GM03348 (cell line): ENCODE data around the gene SNX25.
"Not testable (repeated sequence)": the region's sequence is repeated elsewhere in the genome, so short reads cannot be mapped to it uniquely, and the experiment has no call there.

Experiments used
- DNase-seq: peaks from one replicate; pipeline ENCODE4 v3.0.0; 2012; ENCODE audit warnings: low spot score

Gene SNX25

DNA sequence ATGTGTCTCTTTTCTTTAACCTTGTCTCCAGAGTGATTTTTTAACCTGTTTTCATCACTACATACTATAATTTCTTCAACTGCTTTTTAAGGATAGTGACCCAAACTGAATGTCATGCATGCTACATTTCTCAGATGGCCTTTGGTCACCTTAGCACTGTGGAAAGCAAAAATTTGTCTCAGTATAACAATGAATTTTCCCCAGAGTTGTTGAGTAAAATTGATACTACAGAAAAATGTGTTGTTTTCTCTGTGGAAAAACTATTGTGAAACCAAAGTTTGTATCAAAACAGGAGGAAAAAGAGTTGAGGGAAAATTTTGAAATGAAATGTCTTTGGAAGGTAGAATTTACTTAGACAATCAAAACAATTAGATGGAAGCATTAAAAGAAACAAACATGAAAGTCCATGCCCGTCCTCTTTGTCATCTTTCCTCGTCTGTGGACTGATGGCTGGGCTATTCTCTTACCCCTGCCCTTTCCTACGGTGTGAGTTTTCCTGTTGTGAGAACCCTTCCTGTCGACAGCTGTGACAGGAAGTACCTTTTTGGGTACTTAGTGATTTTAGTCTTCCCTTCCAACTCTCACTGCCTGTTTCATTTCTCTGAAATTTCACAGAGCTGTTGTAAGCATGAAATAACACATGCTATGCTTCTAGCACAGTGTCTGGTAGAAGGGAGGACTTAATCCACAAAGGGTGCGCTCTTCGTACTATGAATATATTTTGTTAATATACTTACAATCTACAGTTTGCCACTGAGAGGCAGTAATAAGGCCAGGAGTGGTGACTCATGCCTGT lies 135.5 kb downstream of the SNX25 start:
- no peak for DNase-seq

DNA sequence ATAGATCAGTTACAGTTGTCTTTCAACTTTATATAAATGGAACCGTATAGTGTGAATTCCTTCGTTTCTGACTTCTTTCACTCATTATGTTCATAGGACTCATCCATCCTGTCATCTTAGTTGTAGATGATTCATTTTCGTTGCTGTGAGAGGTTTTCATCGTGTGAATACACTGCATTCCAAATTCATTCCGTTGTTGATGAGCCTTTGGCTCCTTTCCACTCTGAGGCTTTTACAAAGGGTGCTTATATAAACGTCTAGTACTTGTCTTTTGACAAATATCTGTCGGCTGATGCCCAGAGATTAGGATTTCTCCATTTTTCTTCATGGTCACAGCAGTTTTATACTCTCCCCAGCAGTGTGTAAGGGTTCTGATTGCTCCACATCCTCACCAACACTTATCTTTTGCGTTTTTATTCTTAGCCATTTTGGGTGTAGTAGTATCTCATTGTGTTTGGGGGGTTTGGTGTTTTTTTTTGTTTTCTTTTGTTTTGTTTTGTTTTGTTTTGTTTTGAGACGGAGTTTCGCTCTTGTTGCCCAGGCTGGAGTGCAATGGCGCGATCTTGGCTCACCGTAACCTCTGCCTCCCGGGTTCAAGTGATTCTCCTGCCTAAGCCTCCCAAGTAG lies 137.7 kb downstream of the SNX25 start:
- no peak for DNase-seq

DNA sequence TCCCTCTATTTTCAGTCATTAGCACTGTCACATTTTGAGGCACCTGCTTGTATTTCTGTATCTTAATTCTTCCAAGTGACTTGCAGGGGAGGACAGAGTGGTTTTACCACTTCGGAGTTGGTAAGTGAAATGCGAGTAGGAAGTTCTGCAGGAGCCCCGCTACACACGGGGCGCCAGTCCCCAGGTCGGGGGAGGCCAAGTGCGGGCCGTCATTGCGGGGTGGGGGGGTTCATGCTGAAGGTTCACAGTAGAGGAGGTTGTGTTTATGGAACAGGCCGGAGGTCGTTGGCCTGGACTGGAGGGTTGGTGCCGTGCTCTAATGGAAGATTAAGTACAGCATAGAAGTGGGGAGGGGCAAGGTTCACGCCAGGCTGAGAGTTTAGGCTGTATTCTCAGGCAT lies 142.3 kb downstream of the SNX25 start:
- no peak for DNase-seq

DNA sequence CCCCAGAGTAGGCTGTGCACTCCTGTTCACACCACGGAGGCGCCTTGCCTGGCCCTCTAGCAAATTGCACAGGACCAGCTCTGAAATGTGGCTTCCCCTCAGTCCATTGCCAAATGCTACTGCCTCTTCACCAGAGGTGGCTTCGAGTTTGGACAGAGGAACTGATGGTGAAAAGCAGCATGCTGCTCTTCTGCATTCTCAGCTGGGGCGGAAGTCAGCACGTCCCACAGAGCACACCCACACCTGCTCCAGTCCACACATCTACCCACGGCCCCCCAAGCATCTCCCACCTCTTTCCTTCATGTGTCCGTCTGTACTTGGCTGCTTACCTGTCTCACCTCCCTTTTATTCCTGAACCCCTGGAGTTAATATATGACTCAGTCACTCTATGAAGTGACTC lies 142.8 kb downstream of the SNX25 start:
- no peak for DNase-seq

DNA sequence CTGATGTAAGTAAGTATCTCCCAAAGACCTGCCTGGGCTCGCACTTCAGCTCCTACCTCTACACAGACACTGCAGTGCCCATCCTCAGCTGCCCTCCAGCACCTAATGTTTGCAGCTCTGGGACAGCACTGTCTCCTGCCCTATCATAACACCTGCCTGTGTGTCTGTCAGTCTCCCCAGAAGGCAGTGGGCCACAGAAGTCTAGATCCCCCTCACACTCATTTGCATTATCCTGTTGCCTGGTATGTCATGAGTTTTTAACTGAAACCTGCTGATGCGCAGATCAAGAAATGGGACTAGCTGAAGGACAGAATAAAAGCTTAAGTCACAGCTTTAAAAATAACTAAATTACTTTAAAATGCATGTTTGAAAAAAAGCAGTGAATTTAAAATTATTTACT lies 143.3 kb downstream of the SNX25 start:
- no peak for DNase-seq

DNA sequence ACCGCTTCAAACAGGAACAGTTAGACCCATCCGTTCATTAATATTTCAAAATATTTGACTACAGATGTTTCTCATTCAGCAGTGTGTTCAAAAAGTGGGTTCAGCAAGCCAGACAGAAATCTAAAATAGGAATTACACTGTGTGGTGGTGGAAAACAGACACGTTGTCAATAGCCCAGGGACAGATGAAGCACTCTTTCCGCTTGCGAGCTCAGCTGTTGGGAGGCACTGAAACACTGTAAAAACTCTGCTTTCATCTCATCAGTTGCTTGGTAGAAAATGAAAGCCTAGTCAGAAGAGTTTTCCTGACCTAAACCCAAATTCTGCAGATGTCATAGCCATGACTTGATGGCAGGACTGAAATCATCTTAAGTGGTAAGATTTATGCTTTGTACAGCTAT lies 147.8 kb downstream of the SNX25 start:
- DNase-seq, result no peak

DNA sequence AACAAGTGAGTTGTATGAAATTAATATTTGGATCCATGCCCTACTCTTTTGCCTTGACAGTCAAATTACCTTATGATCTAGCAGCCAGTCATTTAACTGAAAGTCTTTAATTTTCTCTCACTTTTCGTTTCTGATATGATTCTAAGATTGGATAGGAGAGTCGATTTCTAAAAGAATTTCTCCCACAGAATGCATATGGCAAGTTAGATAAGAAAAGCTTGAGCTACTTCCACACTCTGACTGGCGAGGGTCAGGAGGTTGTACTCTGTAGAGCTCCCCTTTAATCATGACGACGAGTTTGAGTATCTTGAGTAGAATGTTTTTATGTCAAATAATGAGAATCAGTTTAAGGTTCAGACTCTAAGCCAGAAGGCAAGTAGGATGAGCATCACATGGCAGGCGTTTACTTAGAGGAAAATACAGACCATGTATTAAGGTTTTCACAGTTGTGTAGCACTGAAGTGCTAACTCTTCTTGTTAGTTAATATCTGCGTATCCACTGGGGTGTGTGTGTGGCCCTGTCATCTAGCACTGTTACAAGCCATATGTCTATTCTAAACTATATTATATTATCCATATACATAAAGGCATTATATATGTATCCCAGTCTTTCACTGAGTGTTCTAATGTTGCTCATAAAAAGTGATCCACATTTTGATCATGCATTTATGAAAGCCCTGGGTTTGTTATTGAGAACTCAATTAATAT lies 148.5 kb downstream of the SNX25 start:
- no peak for DNase-seq

DNA sequence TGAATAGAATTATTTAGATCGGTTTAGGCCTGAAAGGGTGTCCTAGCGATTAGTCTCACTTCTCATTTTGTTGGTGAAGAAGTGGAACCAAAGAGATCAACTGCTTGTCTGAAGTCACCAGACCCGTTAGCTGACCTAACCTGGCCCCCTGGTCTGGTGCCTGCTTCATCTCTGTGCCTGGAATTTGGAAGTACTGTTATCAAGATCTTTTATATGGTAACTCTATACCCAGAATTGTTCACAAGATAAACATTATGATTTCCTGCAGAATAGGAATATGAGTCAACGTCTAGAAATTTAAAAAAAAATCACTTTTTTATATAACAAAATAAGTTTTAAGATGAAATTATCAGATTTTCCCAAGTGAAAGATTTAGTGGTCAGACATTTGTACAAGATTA lies 149.1 kb downstream of the SNX25 start:
- peak; percentile 28 for DNase-seq

DNA sequence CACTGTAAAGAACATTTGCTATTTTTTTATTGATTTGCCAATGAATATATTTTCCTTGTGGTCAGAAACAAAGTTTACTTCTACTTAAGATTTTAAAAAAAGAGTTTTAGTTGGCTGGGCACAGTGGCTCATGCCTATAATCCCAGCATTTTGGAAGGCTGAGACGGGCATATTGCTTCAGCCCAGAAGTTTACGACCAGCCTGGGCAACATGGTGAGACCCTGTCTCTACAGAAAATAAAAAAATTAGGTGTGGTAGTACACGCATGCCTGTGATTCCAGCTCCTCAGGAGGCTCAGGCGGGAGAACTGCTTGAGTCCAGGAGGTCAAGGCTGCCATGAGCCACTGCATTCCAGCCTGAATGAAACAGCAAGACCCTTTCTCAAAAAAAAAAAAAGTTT lies 149.6 kb downstream of the SNX25 start:
- no peak for DNase-seq

DNA sequence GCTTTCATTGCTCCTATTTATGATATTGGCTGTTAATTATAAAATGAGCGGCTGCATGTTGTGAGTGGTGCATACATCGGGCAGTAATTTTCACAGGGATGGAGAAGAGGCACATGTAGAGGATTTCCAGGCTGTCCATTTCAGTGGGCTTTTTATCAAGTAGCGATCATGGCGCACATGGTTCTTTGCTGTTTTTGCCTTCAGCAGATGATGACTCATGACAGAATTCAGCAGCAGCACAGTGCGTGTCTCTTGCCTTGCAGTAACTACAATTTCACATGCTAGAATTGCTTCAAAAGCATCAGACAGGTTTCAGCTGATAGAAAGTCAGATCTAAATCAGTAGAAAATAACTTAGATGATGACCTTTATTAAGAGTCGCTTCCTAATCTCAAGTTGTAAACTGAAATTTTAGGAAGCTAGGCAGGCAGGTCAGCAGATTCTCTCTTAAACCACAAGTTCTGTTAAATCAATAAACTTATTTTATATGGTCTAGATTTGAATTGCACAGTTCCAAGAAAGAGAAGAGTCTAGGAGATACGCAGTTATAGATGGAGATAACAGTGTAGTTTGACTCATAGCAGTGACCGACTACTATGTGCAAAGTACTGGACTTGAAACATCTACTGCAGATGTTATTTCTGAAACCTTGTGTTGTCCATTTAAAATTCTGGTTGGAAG lies 150.5 kb downstream of the SNX25 start:
- DNase-seq, result no peak

DNA sequence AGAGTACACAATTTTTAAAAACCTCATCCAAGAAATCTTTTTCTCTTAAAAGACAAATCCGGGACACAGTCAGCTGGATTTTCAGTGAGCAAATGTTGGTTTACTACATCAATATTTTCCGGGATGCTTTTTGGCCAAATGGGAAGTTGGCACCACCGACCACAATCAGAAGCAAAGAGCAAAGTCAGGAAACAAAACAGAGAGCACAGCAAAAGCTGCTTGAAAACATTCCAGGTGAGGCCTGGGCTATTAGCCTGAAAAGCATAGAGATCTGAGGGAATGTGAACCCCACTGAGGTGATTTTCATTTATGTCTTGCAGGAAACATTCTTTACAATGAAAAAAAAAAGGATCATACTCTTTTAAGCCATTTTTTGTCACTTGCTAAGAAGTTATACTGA lies 152.5 kb downstream of the SNX25 start:
- no peak for DNase-seq

DNA sequence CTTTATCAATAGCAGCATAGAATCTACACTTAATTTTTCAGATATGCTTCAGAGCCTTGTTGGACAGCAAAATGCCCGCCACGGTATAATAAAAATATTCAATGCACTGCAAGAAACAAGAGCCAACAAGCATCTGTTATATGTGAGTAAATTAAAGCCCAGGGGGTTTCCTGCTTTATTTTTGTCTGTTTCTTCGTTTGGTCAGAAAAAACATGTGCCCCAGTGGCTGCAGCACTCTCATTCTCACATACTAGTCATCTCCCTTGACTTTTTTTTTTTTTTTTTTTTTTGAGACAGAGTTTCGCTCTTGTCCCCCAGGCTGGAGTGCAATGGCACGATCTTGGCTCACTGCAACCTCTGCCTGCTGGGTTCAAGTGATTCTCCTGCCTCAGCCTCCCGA lies 153.2 kb downstream of the SNX25 start:
- DNase-seq, result not testable (repeated sequence)

DNA sequence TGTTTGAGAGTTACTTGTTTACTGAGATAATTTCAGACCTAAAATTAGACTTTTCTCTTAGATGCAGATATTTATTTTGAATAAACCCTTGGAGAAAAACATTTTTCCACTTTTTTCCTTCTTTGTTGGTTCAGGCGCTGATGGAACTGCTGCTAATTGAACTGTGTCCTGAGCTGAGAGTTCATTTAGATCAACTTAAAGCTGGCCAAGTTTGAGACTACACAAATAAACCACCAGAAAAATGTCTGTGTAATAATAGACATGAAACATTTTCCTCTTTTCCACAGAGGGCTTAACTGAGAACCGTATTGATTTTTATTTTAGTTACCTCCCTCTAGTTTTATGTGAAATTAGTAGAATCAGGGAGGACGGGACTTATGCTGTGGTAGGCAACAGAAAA lies 153.9 kb downstream of the SNX25 start:
- no peak for DNase-seq

DNA sequence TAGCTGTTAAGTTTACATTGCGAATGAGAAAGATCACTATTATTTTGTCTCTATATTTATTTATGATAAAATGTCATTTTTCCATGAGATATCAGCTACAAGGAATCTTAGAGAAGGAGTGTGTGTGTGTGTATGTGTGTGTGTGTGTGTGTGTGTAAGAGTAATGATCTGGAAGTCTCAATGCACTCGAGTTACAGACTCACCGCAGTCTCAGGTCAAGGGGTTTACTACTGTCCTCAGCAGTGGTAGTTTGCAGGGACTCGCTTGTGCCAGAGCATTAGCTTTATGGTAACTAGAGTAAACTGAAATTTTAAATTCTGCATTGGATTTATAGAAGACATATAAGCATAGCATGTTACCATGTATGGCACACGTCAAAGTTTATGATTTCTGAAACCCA lies 155.5 kb downstream of the SNX25 start:
- no peak for DNase-seq

DNA sequence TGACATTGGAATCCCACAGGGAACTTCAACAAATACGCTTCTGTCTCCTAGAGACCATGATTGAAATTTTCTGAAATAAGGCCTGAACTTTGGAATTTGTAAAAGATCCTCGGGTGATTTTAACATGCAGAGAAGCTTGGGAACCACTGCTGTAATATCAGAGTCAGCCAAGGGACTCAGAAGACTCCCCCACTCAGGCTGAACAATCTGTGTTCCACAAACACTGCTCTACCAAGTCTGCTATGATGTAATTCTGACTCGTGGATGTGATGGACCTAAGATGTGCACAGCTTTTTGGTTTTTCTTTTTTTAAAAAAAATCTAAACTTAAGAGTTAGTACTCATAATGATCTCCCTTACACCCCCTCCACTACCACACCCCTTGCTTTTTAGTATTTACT lies 160.3 kb downstream of the SNX25 start:
- DNase-seq, result no peak

DNA sequence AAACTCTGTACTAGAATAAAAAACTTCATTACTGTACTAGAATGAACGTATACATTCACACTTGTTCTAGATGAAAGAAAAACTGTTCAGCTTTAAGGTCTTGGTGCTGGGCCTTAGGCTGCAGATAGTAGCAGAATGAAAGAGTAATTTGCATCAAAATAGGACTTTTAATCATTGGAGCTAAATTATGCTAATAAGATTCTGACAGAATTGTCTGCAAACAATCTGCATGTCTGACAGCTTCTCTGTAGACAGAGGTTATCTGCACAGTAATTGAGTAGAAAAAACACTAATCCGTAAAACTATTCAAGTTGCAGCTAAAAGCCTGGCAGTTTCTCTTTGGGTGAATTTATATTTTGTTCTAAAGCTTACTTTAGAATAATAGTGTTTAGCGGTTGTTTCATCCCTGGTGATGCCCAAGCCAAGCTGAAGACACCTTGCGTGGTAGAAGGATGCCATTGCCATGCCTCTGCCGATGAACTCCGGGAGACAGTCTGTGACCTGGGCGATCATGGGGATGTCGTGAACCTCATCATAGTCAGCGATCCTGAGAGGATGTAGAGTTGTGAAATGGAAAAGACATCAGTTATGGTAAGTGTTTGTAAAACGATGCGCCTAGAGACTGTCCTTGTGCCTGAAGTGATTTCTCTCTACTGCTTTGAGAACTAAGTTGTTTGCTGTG lies 161.0 kb downstream of the SNX25 start:
- DNase-seq, result no peak

DNA sequence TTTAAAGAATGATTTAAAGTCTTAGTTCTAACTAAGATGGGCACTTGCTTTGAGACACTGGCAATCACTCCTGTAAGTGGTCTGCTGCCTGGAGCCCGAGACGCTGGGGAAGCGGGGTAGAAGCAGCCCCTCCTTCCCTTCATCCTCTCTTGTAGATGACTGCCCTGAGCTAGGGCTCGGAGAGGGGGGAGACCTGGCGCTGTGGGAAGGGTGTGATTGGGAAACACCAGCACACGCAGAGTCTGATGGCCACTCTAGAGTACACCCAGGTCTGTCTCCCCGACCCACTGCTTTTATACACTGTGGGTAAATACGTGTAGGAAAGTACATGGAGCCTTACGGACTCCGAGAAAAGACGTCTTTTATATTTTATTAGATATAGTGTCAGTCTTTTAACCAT lies 162.3 kb downstream of the SNX25 start:
- DNase-seq, result no peak

DNA sequence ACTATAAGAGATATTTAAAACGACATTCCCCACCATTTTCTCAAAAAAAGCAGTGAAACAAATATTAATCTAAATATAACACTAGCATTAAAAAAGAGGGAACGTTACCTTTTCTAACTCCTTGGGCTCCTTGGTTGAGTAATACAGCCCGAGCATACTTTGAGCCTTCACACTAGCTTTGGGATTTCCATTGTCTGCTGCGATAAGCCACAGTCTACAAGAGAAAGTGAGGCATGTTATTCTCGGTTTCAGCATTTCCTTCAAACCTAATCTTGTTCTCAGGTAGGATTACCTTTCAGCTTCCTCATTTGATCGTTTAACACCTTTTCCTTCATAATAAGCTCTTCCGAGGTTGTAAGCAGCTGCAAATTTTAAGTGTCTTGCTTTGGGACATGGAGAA lies 164.6 kb downstream of the SNX25 start:
- no peak for DNase-seq

DNA sequence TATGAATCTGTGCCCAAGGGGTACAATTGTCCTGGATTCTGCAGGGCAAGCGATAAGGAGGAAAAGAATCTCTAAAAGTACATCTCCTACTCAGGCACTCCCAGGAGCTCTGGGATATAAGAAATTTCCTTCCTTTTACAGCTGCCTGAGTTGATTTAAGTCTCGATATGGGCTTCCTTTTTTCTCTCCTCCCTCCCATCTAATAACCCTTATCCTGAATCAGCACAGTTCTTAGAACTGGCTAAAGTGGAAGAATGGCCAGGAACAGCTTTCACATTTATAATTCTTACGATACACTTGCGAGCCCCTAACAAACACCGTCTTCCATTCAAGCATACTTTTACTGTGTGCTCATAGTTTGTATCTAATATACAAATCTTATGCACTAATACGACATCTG lies 165.2 kb downstream of the SNX25 start:
- DNase-seq, result no peak

DNA sequence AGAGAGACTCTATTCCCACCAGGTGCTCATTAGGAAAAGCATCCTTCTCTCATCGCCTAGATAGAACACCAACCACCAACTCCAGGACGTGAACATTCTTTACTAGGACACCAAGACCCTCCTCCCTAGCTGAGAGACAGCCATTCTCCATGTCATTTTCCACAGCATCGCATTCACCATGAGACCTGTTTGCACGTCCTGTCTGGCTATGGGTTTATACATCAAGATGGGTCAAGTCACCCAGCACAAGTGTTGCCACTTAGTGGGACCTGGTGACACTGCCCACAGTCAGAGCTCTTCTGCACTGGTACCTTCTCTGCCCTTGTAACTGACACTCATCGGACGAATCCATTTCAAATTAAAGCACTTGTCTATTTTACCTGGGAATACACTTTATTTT lies 168.9 kb downstream of the SNX25 start:
- no peak for DNase-seq

DNA sequence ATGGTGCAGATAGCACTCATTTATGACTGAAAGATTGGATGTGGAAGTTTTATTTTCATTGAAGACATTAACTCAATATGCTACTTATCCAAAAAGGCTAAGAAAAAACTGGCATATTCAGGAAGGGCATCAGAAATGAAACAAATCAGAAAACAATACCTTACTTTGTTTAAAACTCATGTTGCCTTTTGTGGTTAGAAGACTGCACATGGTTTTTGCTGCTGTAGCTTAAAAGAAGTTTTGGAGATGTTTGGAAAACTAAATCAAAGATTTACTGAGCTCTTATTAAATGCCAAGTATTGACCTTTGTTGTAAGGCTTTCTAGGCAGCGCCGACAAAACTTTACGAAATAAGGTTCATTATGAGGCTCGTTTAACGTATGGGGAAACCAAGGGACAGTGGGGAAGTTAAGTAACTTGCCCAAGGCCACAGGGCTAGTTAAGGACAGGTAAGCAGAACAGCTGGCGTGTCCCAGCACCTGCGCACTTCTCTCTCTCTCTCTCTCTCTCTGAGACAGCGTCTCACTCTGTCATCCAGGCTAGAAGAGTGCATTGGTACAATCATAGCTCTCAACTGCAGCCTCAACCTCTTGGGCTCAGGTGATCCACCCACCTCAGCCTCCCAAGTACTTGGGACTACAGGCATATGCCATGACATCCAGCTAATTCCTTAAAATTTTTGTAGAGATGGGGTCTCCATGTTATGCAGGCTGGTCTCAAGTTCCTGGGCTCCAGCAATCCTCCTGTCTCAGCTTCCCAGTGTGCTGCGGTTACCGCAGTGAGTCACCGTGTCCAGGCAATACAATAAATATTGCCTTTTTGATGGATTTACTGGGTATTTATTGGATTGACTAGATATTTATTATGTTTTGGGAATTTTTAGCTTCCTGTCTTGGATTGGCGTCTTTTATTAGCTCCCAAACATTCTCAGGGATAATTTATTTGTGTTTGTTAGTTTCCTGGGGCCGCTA lies 170.2 kb downstream of the SNX25 start:
- DNase-seq, result no peak
